Sigmoid colon (tissue), 7 donors: ENCODE data around the gene NPBWR2. TPM values are rescaled to one million over a fixed set of nuclear protein-coding genes. Genes with fewer than 3 reads are reported as not detected.
"Not testable (repeated sequence)": the region's sequence is repeated elsewhere in the genome, so short reads cannot be mapped to it uniquely, and the experiment has no call there.

Experiments used
- DNase-seq: peaks from one replicate; pipeline ENCODE4 v3.0.0-alpha.2; 2019
- H3K27ac ChIP-seq, 4 donors: fragments of 200-600 bp; sonication (generic); one replicate each; pipeline ENCODE4 v1.5.1; 2016 to 2019; ENCODE audit warnings: mild to moderate bottlenecking in 1 of 4
- H3K27me3 ChIP-seq, 3 donors: fragments of 200-600 bp; sonication (generic); one replicate each; pipeline ENCODE4 v1.5.1; 2019; ENCODE audit warnings: mild to moderate bottlenecking in 1 of 3
- H3K36me3 ChIP-seq, 4 donors: fragments of 200-600 bp; sonication (generic); one replicate each; pipeline ENCODE4 v1.5.1; 2016 to 2019
- H3K4me1 ChIP-seq, 4 donors: fragments of 200-600 bp; sonication (generic); one replicate each; pipeline ENCODE4 v1.5.1; 2017 to 2019
- H3K4me3 ChIP-seq, 4 donors: fragments of 200-600 bp; sonication (generic); one replicate each; pipeline ENCODE4 v1.5.1; 2017 to 2019; ENCODE audit warnings: mild to moderate bottlenecking in 2 of 4, moderate library complexity in 1 of 4
- H3K9me3 ChIP-seq, 4 donors: fragments of 200-600 bp in 3 of 4; sonication (generic) in 3 of 4; one replicate each; pipeline versions ENCODE4 v1.5.1 to v1.6.1; 2013 to 2019
- EP300 ChIP-seq, 4 donors: sonication (generic); formaldehyde crosslinking; IDR thresholded peaks; one replicate each; pipeline ENCODE4 v1.6.1; 2017; ENCODE audit warnings: antibody characterized with exemption in 4 of 4
- POLR2A ChIP-seq, 2 donors: fragments of 450-650 bp; IDR thresholded peaks; one replicate each; pipeline ENCODE4 v1.6.1; 2016; ENCODE audit warnings: antibody characterized with exemption in 2 of 2, mild to moderate bottlenecking in 2 of 2, moderate library complexity in 2 of 2
- POLR2AphosphoS5 ChIP-seq, 4 donors: sonication (generic); formaldehyde crosslinking; IDR thresholded peaks; one replicate each; pipeline ENCODE4 v1.6.1; 2017; ENCODE audit warnings: antibody characterized with exemption in 4 of 4
- WGBS, 2 donors: extraction: QIAGEN DNeasy Blood & Tissue Kit; methylation state at CpG; one replicate each; pipeline ENCODE4 v1.1.7; 2013; 5-methylcytosine and 5-hydroxymethylcytosine counted together
- intact Hi-C: fragments of 100-400 bp; cut with DNase I; formaldehyde crosslinking; loops from one replicate; pipeline ENCODE4 v1.15.1; 2023
- polyA plus RNA-seq, 3 donors: library from polyadenylated mRNA; stranded (reverse); fragments of 200-250 nt; gene quantifications; one replicate each; pipeline ENCODE4 v1.2.3, GENCODE V29; 2013
- total RNA-seq, 4 donors: library from RNA; depleted of rRNA; stranded (reverse); fragments of >200 nt; gene quantifications; one replicate each; pipeline ENCODE4 v1.1.0, GENCODE V29; 2016
- TF ChIP-seq, protein P1 (sequence below), 4 experiments: fragments of 450-650 bp in 3 of 4; fragments of 200-600 bp in 1 of 4; IDR thresholded peaks; one replicate each; pipeline ENCODE4 v1.5.1; 2016 to 2019; ENCODE audit warnings: antibody characterized with exemption in 4 of 4, mild to moderate bottlenecking in 3 of 4, moderate library complexity in 2 of 4
- donor health status: healthy with polysubstance abuse.
- donor health status: Bipolar disorder and iron deficiency.
- donor health status: healthy.

Gene NPBWR2
- total and polyA plus RNA-seq, 7 donors: not detected

GRCh38 chr20:64092258-64093012 is 14.9 kb downstream of the NPBWR2 start:
- peaks cover 0 to 18% (median 15%) of the 10 kb centered on the region in 3 donors for H3K27me3 ChIP-seq
- no peak for TF ChIP-seq POLR2AphosphoS5 (IDR thresholded peaks at IDR 0.05)
- TF ChIP-seq POLR2A (IDR thresholded peaks at IDR 0.05): no peak
- TF ChIP-seq EP300 (IDR thresholded peaks at IDR 0.05): no peak
- TF ChIP-seq, protein P1, sequence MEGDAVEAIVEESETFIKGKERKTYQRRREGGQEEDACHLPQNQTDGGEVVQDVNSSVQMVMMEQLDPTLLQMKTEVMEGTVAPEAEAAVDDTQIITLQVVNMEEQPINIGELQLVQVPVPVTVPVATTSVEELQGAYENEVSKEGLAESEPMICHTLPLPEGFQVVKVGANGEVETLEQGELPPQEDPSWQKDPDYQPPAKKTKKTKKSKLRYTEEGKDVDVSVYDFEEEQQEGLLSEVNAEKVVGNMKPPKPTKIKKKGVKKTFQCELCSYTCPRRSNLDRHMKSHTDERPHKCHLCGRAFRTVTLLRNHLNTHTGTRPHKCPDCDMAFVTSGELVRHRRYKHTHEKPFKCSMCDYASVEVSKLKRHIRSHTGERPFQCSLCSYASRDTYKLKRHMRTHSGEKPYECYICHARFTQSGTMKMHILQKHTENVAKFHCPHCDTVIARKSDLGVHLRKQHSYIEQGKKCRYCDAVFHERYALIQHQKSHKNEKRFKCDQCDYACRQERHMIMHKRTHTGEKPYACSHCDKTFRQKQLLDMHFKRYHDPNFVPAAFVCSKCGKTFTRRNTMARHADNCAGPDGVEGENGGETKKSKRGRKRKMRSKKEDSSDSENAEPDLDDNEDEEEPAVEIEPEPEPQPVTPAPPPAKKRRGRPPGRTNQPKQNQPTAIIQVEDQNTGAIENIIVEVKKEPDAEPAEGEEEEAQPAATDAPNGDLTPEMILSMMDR (IDR thresholded peaks at IDR 0.05): no peak
- H3K4me3 ChIP-seq: no peak overlapping the region
- 21 to 63% methylated on average over 27 of the region's 27 CpGs for WGBS, 2 donors
- no peaks in the 10 kb centered on the region for H3K4me1 ChIP-seq
- no peaks in the 10 kb centered on the region for H3K36me3 ChIP-seq
- intact Hi-C loops: no loop called here
- H3K9me3 ChIP-seq: no peaks in the 10 kb centered on the region
- no peak overlapping the region for H3K27ac ChIP-seq
- no peak for DNase-seq

GRCh38 chr20:64091770-64092169 is 15.6 kb downstream of the NPBWR2 start:
- Histone ChIP-seq H3K4me3 (no peak overlapping the region), H3K9me3 (no peaks in the 10 kb centered on the region), H3K27ac (no peak overlapping the region), H3K36me3 (no peaks in the 10 kb centered on the region), H3K27me3 (peaks cover 0 to 18% (median 15%) of the 10 kb centered on the region in 3 donors), H3K4me1 (no peaks in the 10 kb centered on the region)
- intact Hi-C loops: no loop called here
- no peak for DNase-seq
- WGBS, 2 donors: 11 to 39% methylated on average over 16 of the region's 16 CpGs
- TF ChIP-seq POLR2AphosphoS5 (IDR thresholded peaks at IDR 0.05) (no peak), POLR2A (IDR thresholded peaks at IDR 0.05) (no peak), EP300 (IDR thresholded peaks at IDR 0.05) (no peak)
- TF ChIP-seq, protein P1 (IDR thresholded peaks at IDR 0.05): no peak

- Histone ChIP-seq H3K27me3 (peaks cover 0 to 17% (median 12%) of the 10 kb centered on the region in 3 donors), H3K4me1 (no peaks in the 10 kb centered on the region), H3K4me3 (no peak overlapping the region), H3K36me3 (no peaks in the 10 kb centered on the region), H3K27ac (no peak overlapping the region), H3K9me3 (no peaks in the 10 kb centered on the region)
- 57 to 76% methylated on average over 19 of the region's 19 CpGs for whole genome bisulfite sequencing, 2 donors
- TF ChIP-seq POLR2AphosphoS5 (IDR thresholded peaks at IDR 0.05): no peak
- TF ChIP-seq, protein P1 (IDR thresholded peaks at IDR 0.05): no peak
- no peak for TF ChIP-seq POLR2A (IDR thresholded peaks at IDR 0.05)
- no peak for TF ChIP-seq EP300 (IDR thresholded peaks at IDR 0.05)
- DNase-seq: no peak
- intact Hi-C loops: no loop called here
Measured at GRCh38 chr20:64091340-64091739, 16.0 kb downstream of the NPBWR2 start.

DNA sequence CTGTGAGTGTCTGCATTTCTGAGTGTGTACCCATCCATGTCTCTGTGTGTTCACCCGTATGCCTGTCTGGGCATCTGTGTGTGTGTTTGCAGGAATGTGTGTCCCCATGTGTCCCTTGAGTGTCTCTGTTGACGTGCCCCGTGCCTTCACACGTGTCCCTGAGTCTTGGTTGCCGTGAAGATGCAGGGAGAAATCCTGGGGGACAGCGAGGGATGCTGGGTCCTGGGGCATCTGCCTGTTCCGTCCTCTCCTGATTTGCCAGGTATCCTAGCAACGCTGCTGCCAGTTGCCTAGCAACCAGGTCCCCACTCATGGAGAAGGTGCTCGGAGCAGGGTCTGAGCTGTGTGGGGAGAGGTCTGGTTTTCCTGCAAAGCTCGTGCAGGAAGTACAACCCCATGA is 17.2 kb downstream of the NPBWR2 start:
- TF ChIP-seq EP300 (IDR thresholded peaks at IDR 0.05): no peak
- no peak for TF ChIP-seq POLR2AphosphoS5 (IDR thresholded peaks at IDR 0.05)
- TF ChIP-seq, protein P1 (IDR thresholded peaks at IDR 0.05): no peak
- TF ChIP-seq POLR2A (IDR thresholded peaks at IDR 0.05): no peak
- intact Hi-C loops: no loop called here
- Histone ChIP-seq H3K4me1 (no peaks in the 10 kb centered on the region), H3K4me3 (no peak overlapping the region), H3K36me3 (no peaks in the 10 kb centered on the region), H3K9me3 (no peaks in the 10 kb centered on the region), H3K27me3 (peaks cover 0 to 16% (median 5%) of the 10 kb centered on the region in 3 donors), H3K27ac (no peak overlapping the region)
- 36 to 66% methylated on average over 10 of the region's 10 CpGs for WGBS, 2 donors
- DNase-seq: no peak

- intact Hi-C loops, DNase-seq, H3K27ac ChIP-seq, H3K36me3 ChIP-seq, H3K4me3 ChIP-seq, H3K9me3 ChIP-seq: not testable (repeated sequence)
- peaks cover 14 to 32% (median 20%) of the 10 kb centered on the region in 3 donors for H3K27me3 ChIP-seq
- H3K4me1 ChIP-seq: peaks cover 0 to 11% (median 8%) of the 10 kb centered on the region in 4 donors
Measured at GRCh38 chr20:64088586-64088985, 18.8 kb downstream of the NPBWR2 start.

DNA sequence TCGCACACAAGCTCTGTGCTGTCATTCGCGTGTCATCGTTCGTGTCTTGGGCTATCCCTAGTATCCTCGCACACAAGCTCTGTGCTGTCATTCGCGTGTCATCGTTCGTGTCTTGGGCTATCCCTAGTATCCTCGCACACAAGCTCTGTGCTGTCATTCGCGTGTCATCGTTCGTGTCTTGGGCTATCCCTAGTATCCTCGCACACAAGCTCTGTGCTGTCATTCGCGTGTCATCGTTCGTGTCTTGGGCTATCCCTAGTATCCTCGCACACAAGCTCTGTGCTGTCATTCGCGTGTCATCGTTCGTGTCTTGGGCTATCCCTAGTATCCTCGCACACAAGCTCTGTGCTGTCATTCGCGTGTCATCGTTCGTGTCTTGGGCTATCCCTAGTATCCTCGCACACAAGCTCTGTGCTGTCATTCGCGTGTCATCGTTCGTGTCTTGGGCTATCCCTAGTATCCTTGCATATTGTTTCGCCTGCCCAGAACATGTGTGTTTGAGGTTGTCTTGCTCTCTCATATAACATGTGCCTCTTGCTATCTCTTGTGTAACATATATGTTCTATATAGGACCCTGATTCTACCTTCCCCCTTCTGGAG is 20.0 kb downstream of the NPBWR2 start:
- intact Hi-C loops, H3K4me3 ChIP-seq, H3K36me3 ChIP-seq, H3K27ac ChIP-seq, DNase-seq, H3K9me3 ChIP-seq: not testable (repeated sequence)
- WGBS, 2 donors: 97% methylated on average over 6 of the region's 36 CpGs
- peaks cover 0 to 21% (median 17%) of the 10 kb centered on the region in 4 donors for H3K4me1 ChIP-seq
- peaks cover 14 to 38% (median 21%) of the 10 kb centered on the region in 3 donors for H3K27me3 ChIP-seq
